HT1080 (cell line): ENCODE data around the gene SNUPN. TPM values are rescaled to one million over a fixed set of nuclear protein-coding genes. Genes with fewer than 3 reads are reported as not detected.
"Not testable (repeated sequence)": the region's sequence is repeated elsewhere in the genome, so short reads cannot be mapped to it uniquely, and the experiment has no call there.

Experiments used
- DNase-seq: peaks from one replicate; pipeline ENCODE4 v3.0.0-alpha.2; 2015; ENCODE audit warnings: low read depth
- total RNA-seq: library from RNA; depleted of rRNA; stranded (reverse); fragments of >200 nt; shearing (Covaris generic); gene quantifications from 2 replicates; pipeline ENCODE4 v1.2.3, GENCODE V29; 2014

Gene SNUPN
- total RNA-seq, 1 experiment from 2014 or later: 39.4 TPM

DNA sequence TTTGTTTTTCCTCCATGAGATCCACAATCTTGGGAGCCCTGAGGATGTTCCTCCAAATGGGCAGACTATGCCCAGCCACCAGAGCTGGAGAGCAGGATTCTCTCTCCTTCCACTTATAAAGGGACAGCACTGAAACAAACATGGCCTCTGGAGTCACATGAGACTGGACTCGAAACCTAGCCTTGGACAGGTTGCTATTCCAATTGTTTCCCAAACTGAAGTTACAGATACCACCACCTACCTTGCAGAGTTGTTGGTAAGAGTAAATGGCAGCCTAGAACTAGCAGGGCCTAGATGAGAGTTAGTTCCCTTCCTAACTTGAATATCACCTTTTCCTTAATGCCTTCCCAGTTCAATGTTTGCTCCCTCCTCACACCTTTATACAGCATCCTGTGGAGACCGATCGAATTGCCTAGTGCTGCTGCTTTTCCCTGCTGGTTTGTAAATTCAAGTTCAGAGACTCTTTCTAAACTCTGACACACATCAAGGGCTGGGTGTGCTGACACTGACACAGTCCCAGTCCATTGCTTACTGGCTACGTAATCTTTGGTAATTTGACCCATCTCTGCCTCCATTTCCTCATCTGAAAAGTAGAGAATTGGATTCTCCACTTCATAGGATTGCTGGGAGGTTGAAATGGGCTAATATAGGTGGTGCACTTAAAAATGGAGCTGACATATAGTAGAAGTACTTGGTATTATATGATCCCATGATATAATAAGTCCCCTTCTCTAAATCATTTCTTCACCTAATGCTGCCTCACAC, 11.9 kb upstream of the SNUPN start:
- no peak for DNase-seq

- no peak for DNase-seq
These were observed 10.5 kb upstream of the SNUPN start for GRCh38 chr15:75636026-75636425.

DNA sequence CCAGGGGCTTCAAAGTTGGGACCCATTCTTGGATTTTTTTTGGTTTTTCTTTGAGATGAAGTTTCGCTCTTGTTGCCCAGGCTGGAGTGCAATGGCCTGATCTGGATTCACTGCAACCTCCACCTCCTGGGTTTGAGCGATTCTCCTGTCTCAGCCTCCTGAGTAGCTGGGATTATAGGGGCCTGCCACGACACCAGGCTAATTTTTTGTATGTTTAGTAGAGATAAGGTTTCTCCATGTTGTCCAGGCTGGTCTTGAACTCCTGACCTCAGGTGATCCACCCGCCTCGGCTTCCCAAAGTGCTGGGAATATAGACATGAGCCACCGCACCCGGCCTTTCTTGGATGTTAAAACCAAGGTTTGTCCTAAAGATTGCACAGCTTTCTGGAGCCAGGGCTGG, 8.4 kb upstream of the SNUPN start:
- not testable (repeated sequence) for DNase-seq

DNA sequence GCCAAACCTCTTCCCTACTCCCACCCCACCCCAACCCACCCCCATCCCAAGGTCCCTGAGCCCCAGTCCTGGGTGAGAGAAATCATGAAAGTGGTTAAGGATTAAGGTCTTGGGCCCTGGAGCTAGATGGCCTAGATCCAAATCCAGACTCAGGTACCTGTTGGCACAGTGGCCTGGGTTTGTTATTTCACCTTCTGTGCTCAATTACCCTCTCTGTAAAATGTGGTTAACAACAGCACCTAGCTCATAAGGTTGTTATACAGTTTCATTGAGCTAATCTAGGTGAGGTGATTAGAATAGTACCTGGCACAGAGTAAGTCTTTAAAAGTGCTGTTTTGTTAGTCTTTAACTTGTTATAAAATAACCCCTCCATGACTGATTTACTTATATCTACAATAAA, 6.4 kb upstream of the SNUPN start:
- no peak for DNase-seq

- no peak for DNase-seq
These were observed 3.0 kb downstream of the SNUPN start for GRCh38 chr15:75622505-75622904.

DNA sequence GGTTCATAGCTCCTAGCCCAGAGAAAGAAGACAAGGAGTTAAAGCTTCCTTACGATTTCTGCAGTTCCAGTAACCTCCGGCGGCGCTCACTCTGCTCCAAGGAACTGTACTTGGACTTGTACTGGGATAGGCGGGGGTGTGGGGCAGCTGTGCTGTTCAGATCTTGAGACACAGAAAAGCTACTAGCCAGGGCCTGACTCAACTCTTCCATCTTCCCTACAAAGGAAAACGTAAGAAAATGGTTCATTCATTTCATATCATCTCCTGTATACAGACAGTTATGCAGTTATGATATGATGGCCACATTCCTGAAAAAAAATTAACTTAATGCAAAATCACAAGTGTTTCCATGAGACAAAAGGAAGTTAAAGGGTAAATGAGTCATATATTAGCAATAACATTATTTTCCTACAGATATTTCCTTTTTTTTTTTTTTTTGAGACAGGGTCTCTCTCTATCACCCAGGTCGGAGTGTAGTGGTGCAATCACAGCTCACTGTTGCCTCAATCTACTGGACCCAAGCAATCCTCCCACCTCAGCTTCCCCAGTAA, 4.6 kb downstream of the SNUPN start:
- peak; percentile 82 for DNase-seq

GRCh38 chr15:75620058-75620820, 5.3 kb downstream of the SNUPN start:
- no peak for DNase-seq

GRCh38 chr15:75616766-75617165, 8.8 kb downstream of the SNUPN start:
- DNase-seq: no peak

DNA sequence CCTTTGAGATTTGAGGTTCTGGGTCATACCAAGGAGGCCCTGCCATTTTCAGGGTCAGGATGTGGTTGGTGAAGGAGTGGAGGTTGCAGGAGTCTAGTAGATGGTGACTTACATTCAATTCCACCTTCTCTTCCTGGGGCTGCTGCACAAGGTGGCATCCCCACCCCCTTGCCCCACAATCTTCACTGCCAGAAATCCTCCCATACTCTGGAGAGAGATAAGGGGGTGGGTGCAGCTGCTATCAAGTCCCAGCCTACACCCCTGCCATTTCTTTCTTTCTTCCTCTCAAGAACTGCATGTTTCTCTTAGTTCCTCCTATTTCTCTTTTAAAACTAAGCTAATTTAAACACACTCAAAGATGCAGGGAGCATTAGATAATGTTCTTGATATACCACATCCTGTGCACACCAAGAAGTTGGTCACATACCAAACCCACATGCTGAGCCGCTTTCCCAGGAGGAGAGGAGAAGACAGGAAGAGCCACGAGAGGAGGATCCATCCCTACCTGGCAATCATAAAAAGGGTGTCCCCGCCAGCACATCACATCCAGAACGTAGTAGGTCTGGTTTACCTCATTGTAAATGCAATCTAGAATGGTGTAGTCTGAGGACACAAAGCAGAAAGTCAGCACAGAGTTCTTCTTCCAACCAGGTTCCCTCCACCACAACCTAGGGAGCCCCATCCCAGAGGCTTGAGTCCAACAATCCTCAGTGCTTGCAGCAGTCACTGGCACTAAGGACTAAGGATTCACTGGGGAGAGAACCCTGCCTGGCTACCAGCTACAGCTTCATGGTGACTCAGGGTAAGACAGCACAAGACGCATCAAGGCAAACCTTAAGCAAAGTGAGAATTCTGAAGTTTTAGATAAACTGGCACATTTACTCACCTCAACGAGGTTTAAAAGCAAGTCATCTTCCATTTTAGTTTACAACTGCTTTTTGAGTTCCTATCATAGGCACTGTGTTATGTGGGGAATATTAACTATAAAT, 18.5 kb downstream of the SNUPN start:
- DNase-seq: peak; percentile 60

DNA sequence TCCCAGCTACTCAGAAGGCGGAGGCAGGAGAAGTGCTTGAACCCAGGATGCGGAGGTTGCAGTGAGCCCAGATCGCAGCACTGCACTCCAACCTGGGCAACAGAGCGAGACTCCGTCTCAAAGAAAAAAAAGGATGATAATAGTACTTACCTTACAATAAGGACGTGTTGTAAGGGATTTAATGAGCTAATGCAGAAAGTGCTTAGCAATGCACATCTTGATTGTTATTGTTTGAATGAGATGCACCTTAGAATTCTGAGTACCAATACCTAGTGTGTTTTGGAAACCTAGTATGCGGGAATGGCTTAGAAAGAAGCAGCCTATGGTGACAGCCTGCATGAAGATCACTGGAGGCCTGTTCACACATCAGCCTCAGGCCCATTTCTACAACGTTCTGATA, 19.5 kb downstream of the SNUPN start:
- DNase-seq: no peak

GRCh38 chr15:75599401-75599800, 26.1 kb downstream of the SNUPN start:
- DNase-seq: no peak

- no peak for DNase-seq
These were observed 27.2 kb downstream of the SNUPN start for GRCh38 chr15:75598361-75598760.

DNA sequence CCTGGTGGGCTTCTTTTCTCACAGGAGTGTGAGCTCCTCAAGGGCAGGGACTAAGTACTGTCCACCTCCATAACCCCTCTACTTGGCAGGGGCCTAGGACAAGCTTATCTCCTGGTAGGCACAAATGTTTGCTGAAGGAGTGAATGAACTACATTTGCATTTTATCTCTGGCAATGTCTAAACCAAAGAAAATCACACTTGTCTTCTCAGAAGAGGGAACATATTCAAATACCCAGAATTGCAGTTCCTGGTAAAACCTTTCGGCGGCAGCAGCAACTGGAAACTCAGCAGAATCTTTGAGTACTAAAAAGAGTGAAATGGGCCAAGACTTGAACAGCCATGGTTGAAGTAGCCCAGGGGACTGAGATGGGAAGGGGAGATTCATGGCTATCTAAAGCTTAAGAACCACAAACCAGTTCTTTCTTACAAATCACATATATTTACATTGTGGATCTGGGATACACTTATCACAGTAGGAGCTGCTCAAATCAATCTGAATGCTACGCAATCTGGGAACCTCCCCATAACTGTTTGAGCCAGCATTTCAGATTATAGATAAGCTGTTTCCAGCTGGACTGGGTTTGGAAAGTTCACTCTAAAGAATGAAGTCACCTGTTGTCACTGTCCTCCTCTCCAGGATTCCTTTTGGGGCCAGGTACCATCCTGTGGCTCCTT, 27.7 kb downstream of the SNUPN start:
- no peak for DNase-seq

DNA sequence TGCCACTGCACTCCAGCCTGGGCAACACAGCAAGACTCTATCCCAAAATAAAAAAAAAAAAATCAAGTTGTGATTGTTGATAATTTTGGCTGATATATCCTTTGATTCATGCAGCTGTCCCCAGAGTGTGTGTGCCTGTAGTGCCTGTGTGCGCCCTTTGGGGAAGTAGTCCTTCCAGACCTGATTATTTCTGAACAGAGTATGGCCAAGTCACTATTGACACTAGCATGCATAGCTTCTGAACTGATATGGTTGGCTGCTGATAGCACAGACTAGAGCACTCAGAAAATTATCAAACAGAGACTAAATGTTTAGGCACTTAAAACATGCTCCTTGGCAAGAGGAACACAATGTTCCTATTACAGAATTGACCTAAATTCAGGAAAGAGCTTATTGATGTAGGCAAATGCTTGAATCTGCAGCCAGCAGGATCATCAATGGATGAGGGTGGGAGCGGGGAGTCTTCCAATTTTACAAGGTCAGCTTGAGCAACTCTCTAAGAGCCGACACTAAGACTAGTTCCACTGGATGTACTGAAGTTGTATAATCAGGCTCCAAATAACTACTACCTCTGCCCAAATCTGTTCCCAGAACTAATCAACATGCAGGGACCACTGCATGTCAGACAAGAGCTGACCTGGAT, 28.7 kb downstream of the SNUPN start:
- no peak for DNase-seq

- DNase-seq: no peak
These were observed 31.2 kb downstream of the SNUPN start for GRCh38 chr15:75594276-75594675.

DNA sequence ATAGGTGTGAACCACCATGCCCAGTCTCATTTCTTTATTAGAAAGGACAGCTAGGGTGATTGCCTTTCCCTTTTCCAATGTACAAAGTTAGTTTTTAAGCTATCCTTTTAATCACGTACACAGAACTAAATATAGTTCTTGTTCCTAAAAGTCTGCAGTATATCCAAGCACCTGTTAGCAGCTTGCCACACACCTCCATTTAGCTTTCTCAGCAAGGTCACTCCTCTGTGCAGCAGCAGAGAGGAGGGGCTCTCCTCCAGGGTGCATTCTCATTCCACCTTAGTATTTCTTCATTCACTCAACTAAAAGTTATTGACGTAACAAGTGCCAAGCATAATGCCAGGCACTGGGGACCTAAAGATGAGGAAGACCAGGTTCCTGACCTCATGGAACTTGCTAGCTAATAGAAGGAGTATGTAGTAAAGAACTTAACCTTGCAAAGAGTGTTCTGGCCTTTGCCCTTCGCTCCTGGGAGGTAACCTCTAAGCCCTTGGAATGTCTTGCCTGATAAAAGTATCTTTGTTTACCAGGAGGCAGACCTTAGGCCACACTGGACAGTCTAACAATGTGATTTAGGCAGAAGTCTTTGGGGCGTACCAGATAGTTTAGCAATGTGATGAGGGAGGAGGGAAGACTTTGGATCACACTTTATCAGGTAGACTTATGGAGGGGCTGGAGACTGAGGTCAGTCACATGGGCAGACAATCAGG, 33.7 kb downstream of the SNUPN start:
- DNase-seq: no peak

DNA sequence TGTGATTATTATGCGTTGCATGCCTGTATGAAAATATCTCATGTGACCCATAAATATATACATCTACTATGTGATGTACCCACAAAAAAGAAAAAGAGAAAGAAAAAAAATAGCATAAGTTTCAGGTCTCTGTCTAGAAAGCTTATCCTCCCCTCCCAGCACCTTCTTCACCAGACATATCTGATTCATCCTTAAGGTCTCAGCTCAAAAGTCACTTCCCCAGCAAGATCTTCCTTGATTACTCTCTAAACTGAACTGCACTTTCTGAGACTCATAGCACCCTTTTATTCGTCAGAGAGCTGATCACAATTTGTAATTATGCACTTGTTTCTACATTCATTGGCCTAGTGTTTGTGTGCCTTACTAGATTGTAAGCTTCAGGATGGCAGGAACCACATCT, 35.3 kb downstream of the SNUPN start:
- DNase-seq: no peak

- DNase-seq: no peak
These were observed 36.5 kb downstream of the SNUPN start for GRCh38 chr15:75589071-75589470.

- not testable (repeated sequence) for DNase-seq
These were observed 39.1 kb downstream of the SNUPN start for GRCh38 chr15:75586422-75586821.

DNA sequence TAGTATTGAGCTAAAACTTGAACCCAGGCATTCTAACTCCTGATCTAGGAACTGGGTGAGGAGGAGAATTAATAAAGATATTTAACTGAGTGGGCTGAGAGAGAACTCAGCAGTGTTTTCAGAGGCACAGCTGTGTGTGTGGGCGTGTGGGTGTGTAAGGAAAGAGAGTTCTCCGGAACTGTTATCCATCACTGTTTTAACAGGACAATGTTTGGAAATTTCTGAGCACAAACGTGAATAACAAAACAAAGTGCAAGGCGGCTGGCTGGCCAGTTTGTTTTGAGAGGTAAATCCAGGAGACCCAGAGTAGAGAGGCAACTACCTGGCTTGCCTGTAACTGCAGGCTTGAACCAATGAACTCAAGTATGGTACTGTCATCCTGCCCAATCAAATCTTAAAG, 41.4 kb downstream of the SNUPN start:
- DNase-seq: no peak
